ENCODE measurements around the gene TBC1D16.

DNA sequence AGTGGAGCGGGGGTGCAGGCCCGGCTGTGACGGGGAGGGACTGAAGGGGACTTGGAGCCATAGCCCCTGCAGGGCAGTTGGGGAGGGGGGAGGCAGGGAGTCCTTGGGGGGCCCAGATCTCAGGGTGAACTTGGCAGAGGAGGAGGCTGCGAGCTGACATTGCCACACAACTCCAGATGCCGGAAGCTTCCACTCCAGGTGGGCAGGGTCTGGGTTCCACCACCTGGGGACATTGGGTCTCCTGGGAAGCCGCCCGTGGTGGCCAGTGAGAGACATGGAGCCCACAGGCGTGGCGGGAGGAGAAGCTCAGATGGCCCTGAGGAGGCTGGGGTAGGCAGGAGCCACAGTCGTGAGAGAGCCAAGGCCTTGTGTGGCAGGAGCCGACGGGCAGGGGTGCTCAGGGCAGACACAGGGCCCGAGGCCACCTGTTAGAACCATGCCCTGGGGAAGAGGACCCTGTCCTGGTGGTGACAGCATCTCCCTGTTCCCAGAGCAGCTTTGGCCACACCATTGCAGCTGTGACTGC lies 47.5 kb upstream of the TBC1D16 start:
- TF ChIP-seq POLR2A (IDR thresholded peaks at IDR 0.05; ENCODE audit: low read depth, low read length) (no peak), TAF1 (IDR thresholded peaks at IDR 0.05; ENCODE audit: low read depth, low read length) (no peak), POLR2AphosphoS5 (IDR thresholded peaks at IDR 0.05; ENCODE audit: low read depth, low read length) (no peak), SPI1 (IDR thresholded peaks at IDR 0.05; ENCODE audit: low read depth, low read length) (no peak), PAX5 (IDR thresholded peaks at IDR 0.05; ENCODE audit: insufficient read depth, low read length, severe bottlenecking) (no peak)

Data from GM12891 (cell line).